Measurements from ENCODE around the gene OLFM1.

Gene OLFM1

GRCh38 chr9:135082536-135082935, 4.9 kb upstream of the OLFM1 start:
- ATAC-seq (ENCODE audit: insufficient read depth, low read depth) = no peak
- Histone ChIP-seq H3K79me2 (ENCODE audit: insufficient read depth, low read length) (no peaks in the 10 kb centered on the region), H4K20me1 (ENCODE audit: insufficient read depth, low read length) (peaks cover 6% of the 10 kb centered on the region; the same call in 1 of the 2 replicates), H2AFZ (ENCODE audit: low read depth, low read length) (no peak overlapping the region), H3K27ac (ENCODE audit: low read length) (no peak overlapping the region), H3K4me2 (ENCODE audit: insufficient read depth, low read length) (no peak overlapping the region), H3K27me3 (ENCODE audit: insufficient read depth, low read length, poor library complexity) (no peaks in the 10 kb centered on the region), H3K9ac (ENCODE audit: low read depth, low read length) (no peak overlapping the region), H3K36me3 (ENCODE audit: insufficient read depth, low read length) (no peaks in the 10 kb centered on the region), H3K4me3 (ENCODE audit: low read depth in 1 of 2, low read length in 2 of 2) (no peak overlapping the region), H3K9me3 (ENCODE audit: insufficient read depth, low read length, severe bottlenecking) (no peaks in the 10 kb centered on the region), H3K4me1 (ENCODE audit: insufficient read depth, low read length) (no peaks in the 10 kb centered on the region)
- no peak for TF ChIP-seq EZH2 (IDR thresholded peaks at IDR 0.05; ENCODE audit: borderline replicate concordance, low read depth, low read length, severe bottlenecking)
- no peak for TF ChIP-seq CTCF (IDR thresholded peaks at IDR 0.05; ENCODE audit: borderline replicate concordance, extremely low read depth, low read length, poor library complexity, severe bottlenecking)
- DNase-seq = no peak

- DNase-seq (no peak), ATAC-seq (ENCODE audit: insufficient read depth, low read depth) (no peak)
- Histone ChIP-seq H3K9me3 (ENCODE audit: insufficient read depth, low read length, severe bottlenecking) (no peaks in the 10 kb centered on the region), H3K36me3 (ENCODE audit: insufficient read depth, low read length) (no peaks in the 10 kb centered on the region), H4K20me1 (ENCODE audit: insufficient read depth, low read length) (no peaks in the 10 kb centered on the region), H3K27me3 (ENCODE audit: insufficient read depth, low read length, poor library complexity) (no peaks in the 10 kb centered on the region), H3K9ac (ENCODE audit: low read depth, low read length) (no peak overlapping the region), H3K79me2 (ENCODE audit: insufficient read depth, low read length) (no peaks in the 10 kb centered on the region), H2AFZ (ENCODE audit: low read depth, low read length) (no peak overlapping the region), H3K4me2 (ENCODE audit: insufficient read depth, low read length) (no peak overlapping the region), H3K4me1 (ENCODE audit: insufficient read depth, low read length) (no peaks in the 10 kb centered on the region), H3K4me3 (ENCODE audit: low read depth in 1 of 2, low read length in 2 of 2) (no peak overlapping the region), H3K27ac (ENCODE audit: low read length) (no peak overlapping the region)
- TF ChIP-seq EZH2 (IDR thresholded peaks at IDR 0.05; ENCODE audit: borderline replicate concordance, low read depth, low read length, severe bottlenecking) = no peak
- TF ChIP-seq CTCF (IDR thresholded peaks at IDR 0.05; ENCODE audit: borderline replicate concordance, extremely low read depth, low read length, poor library complexity, severe bottlenecking) = no peak
These were observed 4.1 kb upstream of the OLFM1 start for GRCh38 chr9:135083241-135083810.

GRCh38 chr9:135083831-135084230, 3.6 kb upstream of the OLFM1 start:
- DNase-seq = no peak
- no peak for ATAC-seq (ENCODE audit: insufficient read depth, low read depth)
- H4K20me1 ChIP-seq (ENCODE audit: insufficient read depth, low read length) = no peaks in the 10 kb centered on the region
- H3K27me3 ChIP-seq (ENCODE audit: insufficient read depth, low read length, poor library complexity) = no peaks in the 10 kb centered on the region
- TF ChIP-seq CTCF (IDR thresholded peaks at IDR 0.05; ENCODE audit: borderline replicate concordance, extremely low read depth, low read length, poor library complexity, severe bottlenecking) (no peak), EZH2 (IDR thresholded peaks at IDR 0.05; ENCODE audit: borderline replicate concordance, low read depth, low read length, severe bottlenecking) (no peak)
- no peak overlapping the region for H2AFZ ChIP-seq (ENCODE audit: low read depth, low read length)
- no peak overlapping the region for H3K27ac ChIP-seq (ENCODE audit: low read length)
- H3K79me2 ChIP-seq (ENCODE audit: insufficient read depth, low read length) = no peaks in the 10 kb centered on the region
- H3K9ac ChIP-seq (ENCODE audit: low read depth, low read length) = no peak overlapping the region
- no peak overlapping the region for H3K4me2 ChIP-seq (ENCODE audit: insufficient read depth, low read length)
- no peaks in the 10 kb centered on the region for H3K4me1 ChIP-seq (ENCODE audit: insufficient read depth, low read length)
- no peaks in the 10 kb centered on the region for H3K9me3 ChIP-seq (ENCODE audit: insufficient read depth, low read length, severe bottlenecking)
- H3K36me3 ChIP-seq (ENCODE audit: insufficient read depth, low read length) = no peaks in the 10 kb centered on the region
- no peak overlapping the region for H3K4me3 ChIP-seq (ENCODE audit: low read depth in 1 of 2, low read length in 2 of 2)

- H3K4me1 ChIP-seq (ENCODE audit: insufficient read depth, low read length) = no peaks in the 10 kb centered on the region
- no peaks in the 10 kb centered on the region for H4K20me1 ChIP-seq (ENCODE audit: insufficient read depth, low read length)
- no peaks in the 10 kb centered on the region for H3K79me2 ChIP-seq (ENCODE audit: insufficient read depth, low read length)
- TF ChIP-seq EZH2 (IDR thresholded peaks at IDR 0.05; ENCODE audit: borderline replicate concordance, low read depth, low read length, severe bottlenecking) = no peak
- no peak for TF ChIP-seq CTCF (IDR thresholded peaks at IDR 0.05; ENCODE audit: borderline replicate concordance, extremely low read depth, low read length, poor library complexity, severe bottlenecking)
- DNase-seq (no peak), ATAC-seq (ENCODE audit: insufficient read depth, low read depth) (no peak)
- H2AFZ ChIP-seq (ENCODE audit: low read depth, low read length) = no peak overlapping the region
- no peaks in the 10 kb centered on the region for H3K36me3 ChIP-seq (ENCODE audit: insufficient read depth, low read length)
- no peaks in the 10 kb centered on the region for H3K9me3 ChIP-seq (ENCODE audit: insufficient read depth, low read length, severe bottlenecking)
- no peaks in the 10 kb centered on the region for H3K27me3 ChIP-seq (ENCODE audit: insufficient read depth, low read length, poor library complexity)
- no peak overlapping the region for H3K4me3 ChIP-seq (ENCODE audit: low read depth in 1 of 2, low read length in 2 of 2)
- no peak overlapping the region for H3K27ac ChIP-seq (ENCODE audit: low read length)
- no peak overlapping the region for H3K4me2 ChIP-seq (ENCODE audit: insufficient read depth, low read length)
- H3K9ac ChIP-seq (ENCODE audit: low read depth, low read length) = no peak overlapping the region
These were observed 3.2 kb upstream of the OLFM1 start for GRCh38 chr9:135084262-135084661.

All from DND-41 (cell line).